Upper lobe of left lung (tissue), 6 donors: ENCODE measurements around the gene BABAM2. TPM values are rescaled to one million over a fixed set of nuclear protein-coding genes. Genes with fewer than 3 reads are reported as not detected.

Experiments
- ATAC-seq, 2 donors: fragments of 200-7000 bp; cut with Tn5 transposase; one replicate each; pipeline ENCODE4 v1.9.1; 2022; ENCODE audit warnings: mild to moderate bottlenecking in 2 of 2, moderate library complexity in 2 of 2; ENCODE audit not compliant: low FRiP score in 2 of 2
- DNase-seq, 2 donors: peaks; one replicate each; pipeline ENCODE4 v3.0.0-alpha.2; 2019 to 2020
- H3K27ac ChIP-seq, 4 donors: fragments of 200-600 bp; sonication (generic); one replicate each; pipeline ENCODE4 v1.5.1; 2016 to 2019
- H3K27me3 ChIP-seq, 4 donors: fragments of 200-600 bp; sonication (generic); one replicate each; pipeline ENCODE4 v1.5.1; 2017 to 2019
- H3K36me3 ChIP-seq, 4 donors: fragments of 200-600 bp; sonication (generic); one replicate each; pipeline ENCODE4 v1.5.1; 2016 to 2019
- H3K4me1 ChIP-seq, 4 donors: fragments of 200-600 bp; sonication (generic); one replicate each; pipeline ENCODE4 v1.5.1; 2018 to 2019
- H3K4me3 ChIP-seq, 4 donors: fragments of 200-600 bp; sonication (generic); one replicate each; pipeline ENCODE4 v1.5.1; 2017 to 2019; ENCODE audit warnings: mild to moderate bottlenecking in 2 of 4, moderate library complexity in 1 of 4
- H3K9me3 ChIP-seq, 4 donors: fragments of 200-600 bp; sonication (generic); one replicate each; pipeline ENCODE4 v1.5.1; 2018 to 2019
- CTCF ChIP-seq, 6 experiments: fragments of 450-650 bp in 4 of 6; fragments of 200-600 bp in 2 of 6; sonication (generic) in 2 of 6; IDR thresholded peaks; one replicate each; pipeline ENCODE4 v1.5.1; 2016 to 2019; ENCODE audit warnings: antibody characterized with exemption in 6 of 6
- EP300 ChIP-seq, 4 donors: sonication (generic); formaldehyde crosslinking; IDR thresholded peaks; one replicate each; pipeline ENCODE4 v1.5.1; 2017; ENCODE audit warnings: antibody characterized with exemption in 4 of 4, control low read depth in 2 of 4
- POLR2A ChIP-seq, 4 donors: fragments of 450-650 bp; IDR thresholded peaks; one replicate each; pipeline ENCODE4 v1.5.1; 2016 to 2017; ENCODE audit warnings: antibody characterized with exemption in 4 of 4, mild to moderate bottlenecking in 2 of 4
- POLR2AphosphoS5 ChIP-seq, 2 donors: sonication (generic); formaldehyde crosslinking; IDR thresholded peaks; one replicate each; pipeline ENCODE4 v1.5.1; 2017; ENCODE audit warnings: antibody characterized with exemption in 2 of 2
- WGBS, 2 donors: methylation state at CpG; one replicate each; pipeline ENCODE4 v1.1.5; 2017 to 2018; 5-methylcytosine and 5-hydroxymethylcytosine counted together
- total RNA-seq, 6 donors: library from RNA; depleted of rRNA in 4 of 6; stranded (reverse); fragments of >200 nt in 4 of 6; gene quantifications; one replicate each; pipeline versions ENCODE4 v1.1.0 to v1.2.1, GENCODE V29; 2016 to 2021
- donor health status: DM: no; HTN: no; CAD: no; lungs with moderate emphysema.
- donor health status: DM: no; HTN: yes; CAD: no; lungs with severe emphysema.

Gene BABAM2
- total RNA-seq, 6 donors from 2014 or later: 23.0 to 44.0 (median 38.2) TPM

GRCh38 chr2:28287256-28287915 is 396.9 kb downstream of the BABAM2 start:
- Histone ChIP-seq H3K4me1 (no peaks in the 10 kb centered on the region), H3K27ac (no peak overlapping the region), H3K36me3 (no peaks in the 10 kb centered on the region), H3K9me3 (no peaks in the 10 kb centered on the region), H3K27me3 (no peaks in the 10 kb centered on the region), H3K4me3 (no peak overlapping the region)
- no peak for ATAC-seq
- DNase-seq: no peak
- WGBS, 2 donors: 85 to 86% methylated on average over 4 of the region's 4 CpGs
- TF ChIP-seq POLR2AphosphoS5 (IDR thresholded peaks at IDR 0.05) (no peak), EP300 (IDR thresholded peaks at IDR 0.05) (no peak), POLR2A (IDR thresholded peaks at IDR 0.05) (no peak)

- TF ChIP-seq POLR2AphosphoS5 (IDR thresholded peaks at IDR 0.05): no peak
- no peak for TF ChIP-seq EP300 (IDR thresholded peaks at IDR 0.05)
- no peak for TF ChIP-seq CTCF (IDR thresholded peaks at IDR 0.05)
- no peak for TF ChIP-seq POLR2A (IDR thresholded peaks at IDR 0.05)
- H3K4me3 ChIP-seq: no peak overlapping the region
- no peaks in the 10 kb centered on the region for H3K9me3 ChIP-seq
- WGBS, 2 donors: 99 to 100% methylated on average over 5 of the region's 5 CpGs
- no peaks in the 10 kb centered on the region for H3K4me1 ChIP-seq
- no peaks in the 10 kb centered on the region for H3K36me3 ChIP-seq
- ATAC-seq (no peak), DNase-seq (peak in 1 of 2 donors; percentile 10)
- H3K27ac ChIP-seq: no peak overlapping the region
- no peaks in the 10 kb centered on the region for H3K27me3 ChIP-seq
These were observed 398.1 kb downstream of the BABAM2 start for GRCh38 chr2:28288620-28289019.

- DNase-seq: no peak
- ATAC-seq: no peak
- H3K36me3 ChIP-seq: no peaks in the 10 kb centered on the region
- TF ChIP-seq EP300 (IDR thresholded peaks at IDR 0.05) (no peak), POLR2AphosphoS5 (IDR thresholded peaks at IDR 0.05) (no peak), POLR2A (IDR thresholded peaks at IDR 0.05) (no peak), CTCF (IDR thresholded peaks at IDR 0.05) (no peak)
- no peak overlapping the region for H3K27ac ChIP-seq
- no peaks in the 10 kb centered on the region for H3K9me3 ChIP-seq
- no peak overlapping the region for H3K4me3 ChIP-seq
- no peaks in the 10 kb centered on the region for H3K4me1 ChIP-seq
- WGBS, 2 donors: 92% methylated on average over 9 of the region's 9 CpGs
- no peaks in the 10 kb centered on the region for H3K27me3 ChIP-seq
These were observed 401.4 kb downstream of the BABAM2 start for GRCh38 chr2:28291811-28292440.

- ATAC-seq: no peak
- Histone ChIP-seq H3K27ac (no peak overlapping the region), H3K9me3 (no peaks in the 10 kb centered on the region), H3K4me3 (no peak overlapping the region), H3K36me3 (no peaks in the 10 kb centered on the region), H3K4me1 (no peaks in the 10 kb centered on the region), H3K27me3 (no peaks in the 10 kb centered on the region)
- TF ChIP-seq CTCF (IDR thresholded peaks at IDR 0.05): no peak
- no peak for TF ChIP-seq POLR2AphosphoS5 (IDR thresholded peaks at IDR 0.05)
- TF ChIP-seq POLR2A (IDR thresholded peaks at IDR 0.05): no peak
- TF ChIP-seq EP300 (IDR thresholded peaks at IDR 0.05): no peak
- DNase-seq: no peak
- WGBS, 2 donors: 86 to 91% methylated on average over 2 of the region's 2 CpGs
These were observed 402.0 kb downstream of the BABAM2 start for GRCh38 chr2:28292491-28292890.

GRCh38 chr2:28293416-28293815 is 402.9 kb downstream of the BABAM2 start:
- 82 to 90% methylated on average over 4 to 5 of the region's 5 CpGs for WGBS, 2 donors
- DNase-seq: no peak

More at GRCh38 chr2:28293416-28293815, 402.9 kb downstream of the BABAM2 start:
- Histone ChIP-seq H3K4me3 (no peak overlapping the region), H3K4me1 (no peaks in the 10 kb centered on the region), H3K27me3 (no peaks in the 10 kb centered on the region), H3K27ac (no peak overlapping the region), H3K9me3 (no peaks in the 10 kb centered on the region), H3K36me3 (peaks cover 0 to 3% (median 0%) of the 10 kb centered on the region in 4 donors)
- TF ChIP-seq CTCF (IDR thresholded peaks at IDR 0.05): no peak
- TF ChIP-seq POLR2A (IDR thresholded peaks at IDR 0.05): no peak
- ATAC-seq: no peak
